Type B pancreatic cell (in vitro differentiated cells): ENCODE data around the gene OR1J1. TPM values are rescaled to one million over a fixed set of nuclear protein-coding genes. Genes with fewer than 3 reads are reported as not detected.

Experiments
- DNase-seq: peaks from one replicate; pipeline ENCODE4 v3.0.0; 2021; ENCODE audit warnings: mixed read lengths; ENCODE audit not compliant: unreplicated experiment; ENCODE audit errors: extremely low spot score
- H3K27ac Mint-ChIP-seq: 2 replicates; pipeline ENCODE4 v1.8.0; 2021; ENCODE audit warnings: mild to moderate bottlenecking, mixed read lengths
- H3K27me3 Mint-ChIP-seq: 2 replicates; pipeline ENCODE4 v1.8.0; 2021; ENCODE audit warnings: mixed read lengths
- H3K36me3 Mint-ChIP-seq: 2 replicates; pipeline ENCODE4 v1.8.0; 2021; ENCODE audit warnings: mixed read lengths
- H3K4me1 Mint-ChIP-seq: one replicate; pipeline ENCODE4 v1.8.0; 2021; ENCODE audit warnings: mixed read lengths; ENCODE audit not compliant: unreplicated experiment
- H3K4me3 Mint-ChIP-seq: 2 replicates; pipeline ENCODE4 v1.8.0; 2021; ENCODE audit warnings: mild to moderate bottlenecking, mixed read lengths
- H3K9me3 Mint-ChIP-seq: 2 replicates; pipeline ENCODE4 v1.8.0; 2021; ENCODE audit warnings: mixed read lengths
- CTCF ChIP-seq: fragments of 200-600 bp; sonication (generic); conservative IDR thresholded peaks from 2 replicates; pipeline ENCODE4 v1.5.0; 2021; ENCODE audit warnings: antibody characterized with exemption, mild to moderate bottlenecking
- long read RNA-seq: library from polyadenylated mRNA; unstranded; transcript quantifications from one replicate; pipeline ENCODE4 v2.0.0, GENCODE V29; 2020
- total RNA-seq: library from RNA; stranded (reverse); gene quantifications from 2 replicates; pipeline ENCODE4 v1.2.1, GENCODE V29; 2021; ENCODE audit warnings: low replicate concordance

The OR1J1 gene
- not detected in 2 replicates for total RNA-seq
- long read RNA-seq = 0 reads

DNA sequence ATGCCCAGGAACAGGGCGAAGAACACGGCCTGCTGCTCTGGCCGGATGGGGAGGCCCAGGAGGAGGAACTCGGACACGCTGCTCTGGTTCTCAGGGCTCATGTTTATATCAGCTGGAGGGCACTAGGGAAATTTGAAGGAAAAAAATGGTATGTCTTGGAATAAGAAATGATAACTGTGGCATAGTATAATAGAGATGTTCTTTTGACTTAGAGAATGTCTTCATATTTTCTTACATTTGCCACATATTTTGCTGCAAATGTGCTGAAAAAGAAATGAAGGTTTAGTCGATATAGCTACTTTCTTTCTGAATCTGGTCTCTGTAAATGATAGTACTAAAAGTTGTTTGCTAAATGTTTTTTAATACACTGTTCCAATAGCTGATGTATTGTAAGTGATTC is at the start of gene OR1J1:
Gene OR1J1 (minus strand): TSS at position 101 of the 400 bp plus-strand sequence. CDS start 0 bp downstream, at position 101.
- Mint-ChIP-seq H3K27me3 (peaks cover 34% of the 10 kb centered on the region), H3K9me3 (no peaks in the 10 kb centered on the region), H3K36me3 (no peaks in the 10 kb centered on the region), H3K27ac (no peak within 1 kb of the TSS), H3K4me3 (no peak within 1 kb of the TSS), H3K4me1 (no peaks in the 10 kb centered on the region)
- DNase-seq = no peak
- TF ChIP-seq CTCF = no peak

GRCh38 chr9:122527193-122527592 is 49.5 kb upstream of the OR1J1 start, which contains the start of gene OR1N1:
Gene OR1N1 (minus strand): TSS chr9:122527293. CDS start chr9:122527293, 0 bp downstream.
- peaks cover 5% of the 10 kb centered on the region for H3K27me3 Mint-ChIP-seq
- H3K4me1 Mint-ChIP-seq = no peaks in the 10 kb centered on the region
- no peaks in the 10 kb centered on the region for H3K36me3 Mint-ChIP-seq
- H3K4me3 Mint-ChIP-seq = no peak within 1 kb of the TSS
- no peaks in the 10 kb centered on the region for H3K9me3 Mint-ChIP-seq
- H3K27ac Mint-ChIP-seq = no peak within 1 kb of the TSS
- TF ChIP-seq CTCF = no peak
- DNase-seq = no peak

DNA sequence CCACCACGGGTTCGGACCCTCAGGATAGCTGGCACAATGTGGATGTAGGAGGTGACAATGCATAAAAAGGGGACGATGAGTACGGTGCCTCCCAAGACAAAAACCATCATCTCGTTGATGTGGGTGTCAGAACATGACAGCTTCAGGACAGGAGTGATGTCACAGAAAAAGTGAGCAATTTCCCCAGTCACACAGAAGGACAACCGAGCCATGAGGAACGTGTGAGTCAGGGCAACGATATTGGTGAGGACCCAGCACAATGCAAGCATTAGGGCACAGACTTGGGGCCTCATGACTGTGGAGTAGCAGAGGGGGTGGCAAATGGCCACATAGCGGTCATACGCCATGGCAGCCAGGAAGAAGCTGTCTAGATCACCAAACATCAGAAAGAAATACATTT is 48.9 kb upstream of the OR1J1 start:
- Mint-ChIP-seq H3K9me3 (no peaks in the 10 kb centered on the region), H3K36me3 (no peaks in the 10 kb centered on the region), H3K27me3 (peaks cover 5% of the 10 kb centered on the region), H3K4me1 (no peaks in the 10 kb centered on the region), H3K4me3 (no peak overlapping the region), H3K27ac (no peak overlapping the region)
- DNase-seq = no peak
- TF ChIP-seq CTCF = no peak

DNA sequence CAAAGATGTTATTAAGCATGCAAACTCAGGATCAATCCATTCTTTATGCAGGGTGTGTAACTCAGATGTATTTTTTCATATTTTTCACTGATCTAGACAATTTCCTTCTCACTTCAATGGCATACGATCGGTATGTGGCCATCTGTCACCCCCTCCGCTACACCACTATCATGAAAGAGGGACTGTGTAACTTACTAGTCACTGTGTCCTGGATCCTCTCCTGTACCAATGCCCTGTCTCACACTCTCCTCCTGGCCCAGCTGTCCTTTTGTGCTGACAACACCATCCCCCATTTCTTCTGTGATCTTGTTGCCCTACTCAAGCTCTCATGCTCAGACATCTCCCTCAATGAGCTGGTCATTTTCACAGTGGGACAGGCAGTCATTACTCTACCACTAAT is 41.6 kb upstream of the OR1J1 start:
- Mint-ChIP-seq H3K27me3 (peaks cover 15% of the 10 kb centered on the region), H3K27ac (no peak overlapping the region)

GRCh38 chr9:122518841-122519240 is 41.1 kb upstream of the OR1J1 start, which contains the start of gene OR1J4:
Gene OR1J4 (plus strand): TSS chr9:122519141. CDS start chr9:122519141, 0 bp downstream.
- Mint-ChIP-seq H3K27ac (no peak within 1 kb of the TSS), H3K27me3 (peaks cover 15% of the 10 kb centered on the region), H3K4me3 (no peak within 1 kb of the TSS), H3K36me3 (no peaks in the 10 kb centered on the region), H3K9me3 (no peaks in the 10 kb centered on the region), H3K4me1 (no peaks in the 10 kb centered on the region)
- DNase-seq = no peak
- TF ChIP-seq CTCF = no peak

More for the DNA sequence above, 41.6 kb upstream of the OR1J1 start:
- no peak overlapping the region for H3K4me3 Mint-ChIP-seq
- TF ChIP-seq CTCF = no peak
- no peaks in the 10 kb centered on the region for H3K36me3 Mint-ChIP-seq
- DNase-seq = no peak
- H3K4me1 Mint-ChIP-seq = no peaks in the 10 kb centered on the region
- no peaks in the 10 kb centered on the region for H3K9me3 Mint-ChIP-seq

GRCh38 chr9:122518226-122518625 is 40.5 kb upstream of the OR1J1 start:
- no peak overlapping the region for H3K4me3 Mint-ChIP-seq
- TF ChIP-seq CTCF = no peak
- H3K4me1 Mint-ChIP-seq = no peaks in the 10 kb centered on the region
- DNase-seq = no peak
- H3K9me3 Mint-ChIP-seq = no peaks in the 10 kb centered on the region
- peaks cover 13% of the 10 kb centered on the region for H3K27me3 Mint-ChIP-seq
- H3K27ac Mint-ChIP-seq = no peak overlapping the region
- no peaks in the 10 kb centered on the region for H3K36me3 Mint-ChIP-seq
